ENCODE measurements around the gene PLEKHM1. TPM values are rescaled to one million over a fixed set of nuclear protein-coding genes. Genes with fewer than 3 reads are reported as not detected.
A peak's percentile ranks its signal among the peaks of the same experiment; 100 is the strongest.

PLEKHM1 gene
- polyA plus RNA-seq, 2 donors: 43.9 to 80.4 TPM

- no peak overlapping the region for H3K4me3 ChIP-seq (ENCODE audit: low read depth in 1 of 2, low read length in 2 of 2)
- H3K27ac ChIP-seq (ENCODE audit: low read depth in 2 of 2, low read length in 1 of 2): peak overlapping the region; percentile 75 to 93
- peaks cover 10 to 19% of the 10 kb centered on the region in 2 donors for H3K4me1 ChIP-seq (ENCODE audit: control insufficient read depth in 2 of 2, insufficient read depth in 2 of 2, low read length in 1 of 2)
- H3K9me3 ChIP-seq (ENCODE audit: control insufficient read depth in 2 of 2, insufficient read depth in 1 of 2, low read depth in 1 of 2, low read length in 1 of 2): no peaks in the 10 kb centered on the region
- H3K36me3 ChIP-seq (ENCODE audit: control insufficient read depth in 2 of 2, insufficient read depth in 2 of 2, low read length in 1 of 2): no peaks in the 10 kb centered on the region
- H3K27me3 ChIP-seq (ENCODE audit: control insufficient read depth in 1 of 2, insufficient read depth in 2 of 2, low read length in 2 of 2): no peaks in the 10 kb centered on the region
- 70 to 74% methylated on average over 10 of the region's 10 CpGs for WGBS, 2 donors
Measured at GRCh38 chr17:45414990-45415881, 75.3 kb downstream of the PLEKHM1 start.

- H3K4me3 ChIP-seq (ENCODE audit: low read depth in 1 of 2, low read length in 2 of 2): no peak overlapping the region
- H3K27ac ChIP-seq (ENCODE audit: low read depth in 2 of 2, low read length in 1 of 2): peak overlapping the region; percentile 39 to 78
- 67 to 69% methylated on average over 9 of the region's 9 CpGs for WGBS, 2 donors
- peaks cover 10 to 26% of the 10 kb centered on the region in 2 donors for H3K4me1 ChIP-seq (ENCODE audit: control insufficient read depth in 2 of 2, insufficient read depth in 2 of 2, low read length in 1 of 2)
- no peaks in the 10 kb centered on the region for H3K27me3 ChIP-seq (ENCODE audit: control insufficient read depth in 1 of 2, insufficient read depth in 2 of 2, low read length in 2 of 2)
- peaks cover 0 to 5% of the 10 kb centered on the region in 2 donors for H3K36me3 ChIP-seq (ENCODE audit: control insufficient read depth in 2 of 2, insufficient read depth in 2 of 2, low read length in 1 of 2)
- no peaks in the 10 kb centered on the region for H3K9me3 ChIP-seq (ENCODE audit: control insufficient read depth in 2 of 2, insufficient read depth in 1 of 2, low read depth in 1 of 2, low read length in 1 of 2)
Measured at GRCh38 chr17:45413498-45413923, 77.0 kb downstream of the PLEKHM1 start.

- H3K36me3 ChIP-seq (ENCODE audit: control insufficient read depth in 2 of 2, insufficient read depth in 2 of 2, low read length in 1 of 2): peaks cover 0 to 5% of the 10 kb centered on the region in 2 donors
- H3K9me3 ChIP-seq (ENCODE audit: control insufficient read depth in 2 of 2, insufficient read depth in 1 of 2, low read depth in 1 of 2, low read length in 1 of 2): no peaks in the 10 kb centered on the region
- WGBS, 2 donors: 83 to 87% methylated on average over 5 of the region's 5 CpGs
- H3K4me1 ChIP-seq (ENCODE audit: control insufficient read depth in 2 of 2, insufficient read depth in 2 of 2, low read length in 1 of 2): peaks cover 14 to 29% of the 10 kb centered on the region in 2 donors
- H3K4me3 ChIP-seq (ENCODE audit: low read depth in 1 of 2, low read length in 2 of 2): no peak overlapping the region
- no peaks in the 10 kb centered on the region for H3K27me3 ChIP-seq (ENCODE audit: control insufficient read depth in 1 of 2, insufficient read depth in 2 of 2, low read length in 2 of 2)
- peak overlapping the region; percentile 44 to 87 for H3K27ac ChIP-seq (ENCODE audit: low read depth in 2 of 2, low read length in 1 of 2)
Measured at GRCh38 chr17:45411348-45412105, 79.0 kb downstream of the PLEKHM1 start.

GRCh38 chr17:45410144-45411091 lies 80.1 kb downstream of the PLEKHM1 start:
- 72 to 73% methylated on average over 24 of the region's 24 CpGs for WGBS, 2 donors
- no peaks in the 10 kb centered on the region for H3K9me3 ChIP-seq (ENCODE audit: control insufficient read depth in 2 of 2, insufficient read depth in 1 of 2, low read depth in 1 of 2, low read length in 1 of 2)
- peaks cover 0 to 9% of the 10 kb centered on the region in 2 donors for H3K36me3 ChIP-seq (ENCODE audit: control insufficient read depth in 2 of 2, insufficient read depth in 2 of 2, low read length in 1 of 2)
- no peaks in the 10 kb centered on the region for H3K27me3 ChIP-seq (ENCODE audit: control insufficient read depth in 1 of 2, insufficient read depth in 2 of 2, low read length in 2 of 2)
- peaks cover 17 to 28% of the 10 kb centered on the region in 2 donors for H3K4me1 ChIP-seq (ENCODE audit: control insufficient read depth in 2 of 2, insufficient read depth in 2 of 2, low read length in 1 of 2)
- peak overlapping the region; percentile 35 to 45 for H3K4me3 ChIP-seq (ENCODE audit: low read depth in 1 of 2, low read length in 2 of 2)
- peak overlapping the region; percentile 64 to 87 for H3K27ac ChIP-seq (ENCODE audit: low read depth in 2 of 2, low read length in 1 of 2)

GRCh38 chr17:45409659-45410076 lies 80.9 kb downstream of the PLEKHM1 start:
- H3K36me3 ChIP-seq (ENCODE audit: control insufficient read depth in 2 of 2, insufficient read depth in 2 of 2, low read length in 1 of 2): peaks cover 0 to 13% of the 10 kb centered on the region in 2 donors
- WGBS, 2 donors: 56 to 66% methylated on average over 5 of the region's 5 CpGs
- no peaks in the 10 kb centered on the region for H3K27me3 ChIP-seq (ENCODE audit: control insufficient read depth in 1 of 2, insufficient read depth in 2 of 2, low read length in 2 of 2)
- peaks cover 17 to 26% of the 10 kb centered on the region in 2 donors for H3K4me1 ChIP-seq (ENCODE audit: control insufficient read depth in 2 of 2, insufficient read depth in 2 of 2, low read length in 1 of 2)
- peak overlapping the region; percentile 64 to 87 for H3K27ac ChIP-seq (ENCODE audit: low read depth in 2 of 2, low read length in 1 of 2)
- no peaks in the 10 kb centered on the region for H3K9me3 ChIP-seq (ENCODE audit: control insufficient read depth in 2 of 2, insufficient read depth in 1 of 2, low read depth in 1 of 2, low read length in 1 of 2)
- H3K4me3 ChIP-seq (ENCODE audit: low read depth in 1 of 2, low read length in 2 of 2): peak overlapping the region; percentile 35 to 45

- Histone ChIP-seq H3K27ac (ENCODE audit: low read depth in 2 of 2, low read length in 1 of 2) (peak overlapping the region; percentile 64 to 87), H3K4me3 (ENCODE audit: low read depth in 1 of 2, low read length in 2 of 2) (peak overlapping the region in 1 of 2 donors; percentile 45), H3K27me3 (ENCODE audit: control insufficient read depth in 1 of 2, insufficient read depth in 2 of 2, low read length in 2 of 2) (no peaks in the 10 kb centered on the region), H3K4me1 (ENCODE audit: control insufficient read depth in 2 of 2, insufficient read depth in 2 of 2, low read length in 1 of 2) (peaks cover 17 to 21% of the 10 kb centered on the region in 2 donors), H3K9me3 (ENCODE audit: control insufficient read depth in 2 of 2, insufficient read depth in 1 of 2, low read depth in 1 of 2, low read length in 1 of 2) (no peaks in the 10 kb centered on the region), H3K36me3 (ENCODE audit: control insufficient read depth in 2 of 2, insufficient read depth in 2 of 2, low read length in 1 of 2) (peaks cover 4 to 22% of the 10 kb centered on the region in 2 donors)
- WGBS, 2 donors: 40 to 53% methylated on average over 11 of the region's 11 CpGs
Measured at GRCh38 chr17:45408611-45409421, 81.7 kb downstream of the PLEKHM1 start.

- no peak overlapping the region for H3K4me3 ChIP-seq (ENCODE audit: low read depth in 1 of 2, low read length in 2 of 2)
- peaks cover 6 to 33% of the 10 kb centered on the region in 2 donors for H3K36me3 ChIP-seq (ENCODE audit: control insufficient read depth in 2 of 2, insufficient read depth in 2 of 2, low read length in 1 of 2)
- H3K4me1 ChIP-seq (ENCODE audit: control insufficient read depth in 2 of 2, insufficient read depth in 2 of 2, low read length in 1 of 2): peaks cover 13 to 14% of the 10 kb centered on the region in 2 donors
- H3K27ac ChIP-seq (ENCODE audit: low read depth in 2 of 2, low read length in 1 of 2): peak overlapping the region; percentile 59 to 68
- no peaks in the 10 kb centered on the region for H3K27me3 ChIP-seq (ENCODE audit: control insufficient read depth in 1 of 2, insufficient read depth in 2 of 2, low read length in 2 of 2)
- no peaks in the 10 kb centered on the region for H3K9me3 ChIP-seq (ENCODE audit: control insufficient read depth in 2 of 2, insufficient read depth in 1 of 2, low read depth in 1 of 2, low read length in 1 of 2)
- WGBS, 2 donors: 86 to 87% methylated on average over 7 of the region's 7 CpGs
Measured at GRCh38 chr17:45406107-45406506, 84.4 kb downstream of the PLEKHM1 start.

GRCh38 chr17:45405250-45406086 lies 85.1 kb downstream of the PLEKHM1 start:
- WGBS, 2 donors: 63 to 65% methylated on average over 42 to 48 of the region's 48 CpGs
- peaks cover 6 to 33% of the 10 kb centered on the region in 2 donors for H3K36me3 ChIP-seq (ENCODE audit: control insufficient read depth in 2 of 2, insufficient read depth in 2 of 2, low read length in 1 of 2)

More at GRCh38 chr17:45405250-45406086, 85.1 kb downstream of the PLEKHM1 start:
- Histone ChIP-seq H3K27me3 (ENCODE audit: control insufficient read depth in 1 of 2, insufficient read depth in 2 of 2, low read length in 2 of 2) (no peaks in the 10 kb centered on the region), H3K4me1 (ENCODE audit: control insufficient read depth in 2 of 2, insufficient read depth in 2 of 2, low read length in 1 of 2) (peaks cover 9 to 10% of the 10 kb centered on the region in 2 donors), H3K4me3 (ENCODE audit: low read depth in 1 of 2, low read length in 2 of 2) (no peak overlapping the region), H3K9me3 (ENCODE audit: control insufficient read depth in 2 of 2, insufficient read depth in 1 of 2, low read depth in 1 of 2, low read length in 1 of 2) (no peaks in the 10 kb centered on the region), H3K27ac (ENCODE audit: low read depth in 2 of 2, low read length in 1 of 2) (no peak overlapping the region)

Measured in esophagus (tissue), 2 donors.